ENCODE data around the gene SECISBP2. TPM values are rescaled to one million over a fixed set of nuclear protein-coding genes. Genes with fewer than 3 reads are reported as not detected.
"Not testable (repeated sequence)": the region's sequence is repeated elsewhere in the genome, so short reads cannot be mapped to it uniquely, and the experiment has no call there.

The SECISBP2 gene
- total RNA-seq, 2 experiments from 2014 or later = 27.3 to 34.7 TPM

- not testable (repeated sequence) for H3K4me1 Mint-ChIP-seq, H3K36me3 Mint-ChIP-seq, H3K27ac Mint-ChIP-seq, DNase-seq, H3K27me3 Mint-ChIP-seq, H3K9me3 Mint-ChIP-seq, H3K4me3 Mint-ChIP-seq
Measured at GRCh38 chr9:89301996-89302395, 16.3 kb upstream of the SECISBP2 start.

- Mint-ChIP-seq H3K9me3 (no peaks in the 10 kb centered on the region), H3K27ac (no peak overlapping the region), H3K4me3 (no peak overlapping the region), H3K36me3 (peaks cover 10% of the 10 kb centered on the region), H3K4me1 (peaks cover 1% of the 10 kb centered on the region), H3K27me3 (no peaks in the 10 kb centered on the region)
- no peak for DNase-seq
Measured at GRCh38 chr9:89304020-89304833, 14.1 kb upstream of the SECISBP2 start.

- Mint-ChIP-seq H3K4me3 (no peak overlapping the region), H3K27me3 (no peaks in the 10 kb centered on the region), H3K4me1 (peaks cover 4% of the 10 kb centered on the region), H3K27ac (no peak overlapping the region), H3K36me3 (peaks cover 16% of the 10 kb centered on the region), H3K9me3 (no peaks in the 10 kb centered on the region)
- no peak for DNase-seq
Measured at GRCh38 chr9:89304834-89305188, 13.5 kb upstream of the SECISBP2 start.

GRCh38 chr9:89305868-89306267 is 12.4 kb upstream of the SECISBP2 start:
- H3K27ac Mint-ChIP-seq = no peak overlapping the region
- H3K27me3 Mint-ChIP-seq = peaks cover 3% of the 10 kb centered on the region
- peaks cover 7% of the 10 kb centered on the region for H3K4me1 Mint-ChIP-seq
- H3K4me3 Mint-ChIP-seq = no peak overlapping the region
- DNase-seq = no peak
- no peaks in the 10 kb centered on the region for H3K9me3 Mint-ChIP-seq
- peaks cover 24% of the 10 kb centered on the region for H3K36me3 Mint-ChIP-seq

GRCh38 chr9:89309166-89309565 is 9.1 kb upstream of the SECISBP2 start:
- peaks cover 51% of the 10 kb centered on the region for H3K36me3 Mint-ChIP-seq
- DNase-seq = no peak
- H3K4me3 Mint-ChIP-seq = peak overlapping the region; percentile 91
- H3K27ac Mint-ChIP-seq = peak overlapping the region; percentile 98
- peaks cover 14% of the 10 kb centered on the region for H3K4me1 Mint-ChIP-seq
- no peaks in the 10 kb centered on the region for H3K9me3 Mint-ChIP-seq
- H3K27me3 Mint-ChIP-seq = peaks cover 6% of the 10 kb centered on the region

GRCh38 chr9:89309608-89310474 is 8.5 kb upstream of the SECISBP2 start:
- Mint-ChIP-seq H3K27me3 (peaks cover 6% of the 10 kb centered on the region), H3K36me3 (peaks cover 57% of the 10 kb centered on the region), H3K4me3 (peak overlapping the region; percentile 91), H3K4me1 (peaks cover 20% of the 10 kb centered on the region), H3K9me3 (no peaks in the 10 kb centered on the region), H3K27ac (peak overlapping the region; percentile 98)
- no peak for DNase-seq

DNA sequence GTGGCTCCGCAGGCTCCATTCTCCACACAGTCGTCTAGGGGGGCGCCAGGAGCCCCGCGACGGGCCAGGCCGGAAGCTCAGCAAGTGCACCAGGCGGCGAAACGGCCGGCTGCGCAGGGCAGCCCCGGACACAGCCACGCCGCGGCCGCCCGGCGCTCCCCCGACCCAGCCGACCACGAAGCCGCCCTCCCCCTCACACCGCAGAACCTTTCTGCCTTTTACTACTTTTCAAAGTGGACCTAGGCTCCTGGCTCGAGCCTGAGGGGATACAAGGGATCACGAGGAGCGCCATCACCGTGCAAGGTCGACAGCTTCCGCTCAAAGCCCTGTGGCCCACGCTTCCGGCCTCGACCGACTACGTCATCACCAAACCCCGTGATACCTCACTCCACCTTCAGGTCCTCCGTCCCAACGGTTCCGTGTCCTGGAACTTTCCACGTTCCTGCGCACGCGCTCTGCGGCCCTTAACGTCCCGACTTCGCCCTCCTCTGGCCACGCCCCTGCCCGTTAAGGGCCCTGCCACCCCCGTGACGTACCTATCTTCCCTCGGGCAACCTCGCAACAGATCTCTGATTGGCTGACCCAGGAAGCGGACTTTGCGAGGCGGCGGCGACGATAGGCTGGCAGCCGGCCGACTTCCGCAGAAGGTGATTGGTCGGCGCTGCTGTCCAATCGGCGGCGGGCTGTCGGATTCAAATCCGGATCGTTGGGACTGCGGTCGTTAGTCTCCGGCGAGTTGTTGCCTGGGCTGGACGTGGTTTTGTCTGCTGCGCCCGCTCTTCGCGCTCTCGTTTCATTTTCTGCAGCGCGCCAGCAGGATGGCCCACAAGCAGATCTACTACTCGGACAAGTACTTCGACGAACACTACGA is 7.6 kb upstream of the SECISBP2 start, which contains the start of gene CKS2:
Gene CKS2 (plus strand): TSS at position 721 of the 871 bp plus-strand sequence. CDS start 98 bp downstream, at position 819.
- peak within 1 kb of the TSS; percentile 91 for H3K4me3 Mint-ChIP-seq
- H3K9me3 Mint-ChIP-seq = no peaks in the 10 kb centered on the region
- H3K27ac Mint-ChIP-seq = peak within 1 kb of the TSS; percentile 98
- DNase-seq = peak; percentile 100
- peaks cover 63% of the 10 kb centered on the region for H3K36me3 Mint-ChIP-seq
- H3K27me3 Mint-ChIP-seq = peaks cover 6% of the 10 kb centered on the region
- H3K4me1 Mint-ChIP-seq = peaks cover 27% of the 10 kb centered on the region

- Mint-ChIP-seq H3K4me3 (peak overlapping the region; percentile 91), H3K27ac (peak overlapping the region; percentile 98), H3K4me1 (peaks cover 35% of the 10 kb centered on the region), H3K9me3 (no peaks in the 10 kb centered on the region), H3K36me3 (peaks cover 68% of the 10 kb centered on the region), H3K27me3 (peaks cover 6% of the 10 kb centered on the region)
- DNase-seq = no peak
Measured at GRCh38 chr9:89311346-89312221, 6.7 kb upstream of the SECISBP2 start.

DNA sequence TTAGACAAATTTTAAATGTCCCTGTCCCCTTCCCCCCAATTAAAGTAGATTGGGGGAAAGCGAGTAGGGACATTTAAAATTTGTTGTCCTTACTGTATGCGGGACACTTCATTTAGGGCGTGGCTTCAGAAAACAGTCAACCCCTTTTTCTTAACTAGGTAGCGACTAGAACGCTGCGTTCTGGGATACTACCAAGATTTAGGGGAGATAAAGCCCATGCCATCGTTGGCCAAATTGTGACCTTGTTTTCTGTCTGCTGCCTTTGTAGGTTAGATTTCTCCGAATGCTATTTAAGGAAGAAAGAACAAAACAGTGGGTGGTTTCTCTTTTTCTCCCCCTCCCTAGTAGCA is 6.1 kb upstream of the SECISBP2 start:
- DNase-seq = no peak
- Mint-ChIP-seq H3K27ac (peak overlapping the region; percentile 77), H3K4me3 (peak overlapping the region; percentile 91), H3K9me3 (no peaks in the 10 kb centered on the region), H3K4me1 (peaks cover 39% of the 10 kb centered on the region), H3K27me3 (peaks cover 6% of the 10 kb centered on the region), H3K36me3 (peaks cover 70% of the 10 kb centered on the region)

DNA sequence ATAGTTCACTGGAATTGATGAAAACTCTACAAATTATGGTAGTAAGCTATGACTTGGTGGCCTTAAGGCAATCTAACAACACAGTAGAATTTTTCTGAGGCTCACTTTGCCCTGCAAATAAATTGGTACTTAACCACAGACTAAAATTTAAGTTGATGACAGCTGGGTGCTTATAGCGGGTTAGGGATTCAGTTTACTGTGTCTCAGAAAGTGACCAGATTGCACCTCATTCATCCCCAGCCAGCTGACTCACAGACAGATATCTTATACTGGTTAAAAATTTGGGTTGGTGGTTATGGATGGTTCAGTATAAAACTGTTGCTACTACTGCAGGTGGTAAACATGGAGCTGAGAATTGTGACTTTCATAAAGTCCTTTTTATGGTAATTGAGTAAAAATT is 4.5 kb upstream of the SECISBP2 start:
- no peak for DNase-seq
- H3K27ac Mint-ChIP-seq = no peak overlapping the region
- peaks cover 50% of the 10 kb centered on the region for H3K4me1 Mint-ChIP-seq
- H3K36me3 Mint-ChIP-seq = peaks cover 78% of the 10 kb centered on the region
- peaks cover 6% of the 10 kb centered on the region for H3K27me3 Mint-ChIP-seq
- peak overlapping the region; percentile 91 for H3K4me3 Mint-ChIP-seq
- no peaks in the 10 kb centered on the region for H3K9me3 Mint-ChIP-seq

- no peaks in the 10 kb centered on the region for H3K9me3 Mint-ChIP-seq
- H3K27me3 Mint-ChIP-seq = peaks cover 6% of the 10 kb centered on the region
- peaks cover 76% of the 10 kb centered on the region for H3K36me3 Mint-ChIP-seq
- peak overlapping the region; percentile 38 for H3K27ac Mint-ChIP-seq
- DNase-seq = no peak
- peak overlapping the region; percentile 91 for H3K4me3 Mint-ChIP-seq
- peaks cover 51% of the 10 kb centered on the region for H3K4me1 Mint-ChIP-seq
Measured at GRCh38 chr9:89314955-89315354, 3.3 kb upstream of the SECISBP2 start.

GRCh38 chr9:89315482-89315881 is 2.8 kb upstream of the SECISBP2 start:
- H3K4me1 Mint-ChIP-seq = peaks cover 56% of the 10 kb centered on the region
- no peaks in the 10 kb centered on the region for H3K9me3 Mint-ChIP-seq
- no peak overlapping the region for H3K27ac Mint-ChIP-seq
- H3K4me3 Mint-ChIP-seq = peak overlapping the region; percentile 91
- peaks cover 6% of the 10 kb centered on the region for H3K27me3 Mint-ChIP-seq
- DNase-seq = no peak
- peaks cover 78% of the 10 kb centered on the region for H3K36me3 Mint-ChIP-seq

DNA sequence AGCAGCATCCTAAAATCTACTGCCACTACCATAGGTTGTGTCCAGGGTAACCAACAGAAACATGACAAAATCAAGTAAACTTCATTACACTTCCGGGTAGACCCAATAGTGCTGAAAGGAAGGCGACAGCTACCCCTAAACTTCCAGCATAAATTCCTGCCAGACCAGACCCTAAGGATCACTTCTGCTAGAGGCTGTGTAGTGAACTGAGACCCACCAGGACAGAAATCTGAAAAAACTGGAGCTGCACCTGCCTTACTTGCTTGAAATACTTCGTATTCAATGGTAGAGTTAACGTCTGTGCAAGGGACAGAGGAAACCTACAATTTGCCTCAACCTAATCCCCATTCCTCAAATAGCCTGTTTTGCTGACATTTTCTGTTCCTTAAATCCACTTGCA is 1.0 kb upstream of the SECISBP2 start:
- no peaks in the 10 kb centered on the region for H3K27me3 Mint-ChIP-seq
- DNase-seq = no peak
- peaks cover 82% of the 10 kb centered on the region for H3K36me3 Mint-ChIP-seq
- H3K27ac Mint-ChIP-seq = peak overlapping the region; percentile 99
- H3K9me3 Mint-ChIP-seq = no peaks in the 10 kb centered on the region
- H3K4me3 Mint-ChIP-seq = peak overlapping the region; percentile 90
- peaks cover 71% of the 10 kb centered on the region for H3K4me1 Mint-ChIP-seq
